GM19324 (cell line): ENCODE data around the gene POU2F3.

Experiments used
- ATAC-seq: cut with Tn5 transposase; IDR thresholded peaks from one replicate; pipeline ENCODE4 v1.9.1; 2021; ENCODE audit warnings: mild to moderate bottlenecking, moderate library complexity; ENCODE audit not compliant: unreplicated experiment, low FRiP score

The POU2F3 gene

GRCh38 chr11:120308081-120308480 lies 68.1 kb downstream of the POU2F3 start:
- no peak for ATAC-seq

- no peak for ATAC-seq
Observed at GRCh38 chr11:120310870-120311269, 70.9 kb downstream of the POU2F3 start.

- ATAC-seq: no peak
Observed at GRCh38 chr11:120314861-120315260, 74.9 kb downstream of the POU2F3 start.

GRCh38 chr11:120316880-120317688 lies 77.1 kb downstream of the POU2F3 start:
- no peak for ATAC-seq

GRCh38 chr11:120317689-120318480 lies 77.9 kb downstream of the POU2F3 start:
- ATAC-seq: no peak

- no peak for ATAC-seq
Observed at GRCh38 chr11:120318906-120319305, 79.0 kb downstream of the POU2F3 start.

- ATAC-seq: no peak
Observed at GRCh38 chr11:120324932-120325810, 85.2 kb downstream of the POU2F3 start, which contains the start of gene TLCD5. Gene TLCD5, plus strand, starts transcription at chr11:120325299. Its CDS starts 2,143 bp downstream, at chr11:120327442.

GRCh38 chr11:120326228-120326627 lies 86.3 kb downstream of the POU2F3 start:
- no peak for ATAC-seq

GRCh38 chr11:120326845-120327281 lies 86.9 kb downstream of the POU2F3 start:
- no peak for ATAC-seq

GRCh38 chr11:120327311-120327710 lies 87.4 kb downstream of the POU2F3 start:
- no peak for ATAC-seq

- ATAC-seq: no peak
Observed at GRCh38 chr11:120329556-120329955, 89.6 kb downstream of the POU2F3 start.

GRCh38 chr11:120330045-120330444 lies 90.1 kb downstream of the POU2F3 start:
- ATAC-seq: no peak

- ATAC-seq: no peak
Observed at GRCh38 chr11:120331301-120331996, 91.5 kb downstream of the POU2F3 start.

- ATAC-seq: no peak
Observed at GRCh38 chr11:120332822-120333716, 93.1 kb downstream of the POU2F3 start.

GRCh38 chr11:120333801-120334200 lies 93.9 kb downstream of the POU2F3 start:
- no peak for ATAC-seq

GRCh38 chr11:120334332-120334731 lies 94.4 kb downstream of the POU2F3 start:
- no peak for ATAC-seq

- no peak for ATAC-seq
Observed at GRCh38 chr11:120334894-120335462, 95.0 kb downstream of the POU2F3 start.

- ATAC-seq: peak; percentile 11
Observed at GRCh38 chr11:120335556-120335907, 95.6 kb downstream of the POU2F3 start.
